ENCODE results near the gene KCNMA1.

Gene KCNMA1

GRCh38 chr10:77507291-77507880 lies 130.2 kb downstream of the KCNMA1 start:
- TF ChIP-seq REST (IDR thresholded peaks at IDR 0.05; ENCODE audit: low read depth) (no peak), CEBPB (IDR thresholded peaks at IDR 0.05) (no peak)

GRCh38 chr10:77506517-77507200 lies 130.9 kb downstream of the KCNMA1 start:
- TF ChIP-seq CREB1 (IDR thresholded peaks at IDR 0.05; ENCODE audit: low read depth) (no peak), USF1 (IDR thresholded peaks at IDR 0.05) (no peak), FOXM1 (IDR thresholded peaks at IDR 0.05; ENCODE audit: borderline replicate concordance, low read depth) (no peak), NFIC (IDR thresholded peaks at IDR 0.05) (no peak), TAF1 (IDR thresholded peaks at IDR 0.05; ENCODE audit: low read depth) (no peak), RAD21 (IDR thresholded peaks at IDR 0.05; ENCODE audit: low read depth) (no peak), TCF12 (IDR thresholded peaks at IDR 0.05; ENCODE audit: low read depth) (no peak), EGR1 (IDR thresholded peaks at IDR 0.05) (no peak), REST (IDR thresholded peaks at IDR 0.05; ENCODE audit: low read depth) (no peak), ZBTB7A (IDR thresholded peaks at IDR 0.05; ENCODE audit: low read depth) (no peak)

GRCh38 chr10:77505431-77506334 lies 131.9 kb downstream of the KCNMA1 start:
- TF ChIP-seq FOXM1 (IDR thresholded peaks at IDR 0.05; ENCODE audit: borderline replicate concordance, low read depth) (no peak), EGR1 (IDR thresholded peaks at IDR 0.05) (no peak), TCF12 (IDR thresholded peaks at IDR 0.05; ENCODE audit: low read depth) (no peak), MAX (IDR thresholded peaks at IDR 0.05) (no peak), ZBTB7A (IDR thresholded peaks at IDR 0.05; ENCODE audit: low read depth) (no peak), EP300 (IDR thresholded peaks at IDR 0.05; ENCODE audit: borderline replicate concordance) (no peak), USF1 (IDR thresholded peaks at IDR 0.05) (no peak), CEBPB (IDR thresholded peaks at IDR 0.05) (no peak), TAF1 (IDR thresholded peaks at IDR 0.05; ENCODE audit: low read depth) (no peak)

GRCh38 chr10:77504873-77505257 lies 132.7 kb downstream of the KCNMA1 start:
- TF ChIP-seq TAF1 (IDR thresholded peaks at IDR 0.05; ENCODE audit: low read depth) (no peak), RAD21 (IDR thresholded peaks at IDR 0.05; ENCODE audit: low read depth) (peak; percentile 42; the same call in 1 of the 2 replicates)

GRCh38 chr10:77504196-77504872 lies 133.3 kb downstream of the KCNMA1 start:
- TF ChIP-seq TEAD4 (IDR thresholded peaks at IDR 0.05) (no peak), CEBPB (IDR thresholded peaks at IDR 0.05) (0 out of 2 replicates have a peak, but pooled peaks have one; percentile 19)

GRCh38 chr10:77501846-77502261 lies 135.8 kb downstream of the KCNMA1 start:
- TF ChIP-seq TEAD4 (IDR thresholded peaks at IDR 0.05) (no peak), EGR1 (IDR thresholded peaks at IDR 0.05) (no peak), EP300 (IDR thresholded peaks at IDR 0.05; ENCODE audit: borderline replicate concordance) (no peak), CEBPB (IDR thresholded peaks at IDR 0.05) (no peak), REST (IDR thresholded peaks at IDR 0.05; ENCODE audit: low read depth) (no peak), NFIC (IDR thresholded peaks at IDR 0.05) (no peak)

All from Ishikawa (cell line).